ENCODE data around the gene ATF6B.

- no peak for TF ChIP-seq POLR2A (IDR thresholded peaks at IDR 0.05; ENCODE audit: low read length)
- TF ChIP-seq GATA1 (IDR thresholded peaks at IDR 0.05; ENCODE audit: low read depth, low read length): no peak
These were observed 38.8 kb downstream of the ATF6B start for GRCh38 chr6:32089082-32089828.
